ENCODE measurements around the gene ASPSCR1. TPM values are rescaled to one million over a fixed set of nuclear protein-coding genes. Genes with fewer than 3 reads are reported as not detected.

Gene ASPSCR1
- total and polyA plus RNA-seq, 2 of the 13 experiments (the other 11 are each of a cell fraction or from before 2014, with no cell fraction given), result 274 to 314 TPM

GRCh38 chr17:82050761-82051641, 73.6 kb downstream of the ASPSCR1 start (continued):
- peak; percentile 22 for TF ChIP-seq PATZ1 (CRISPR knock-in tag; IDR thresholded peaks at IDR 0.05)
- no peak for TF ChIP-seq ZNF569 (CRISPR knock-in tag; IDR thresholded peaks at IDR 0.05; ENCODE audit: borderline replicate concordance)
- no peak for TF ChIP-seq ZNF414 (CRISPR knock-in tag; IDR thresholded peaks at IDR 0.05)
- TF ChIP-seq ZBTB1 (CRISPR knock-in tag; IDR thresholded peaks at IDR 0.05; ENCODE audit: borderline replicate concordance), result no peak
- peak; percentile 56 for TF ChIP-seq KMT2A (CRISPR knock-in tag; IDR thresholded peaks at IDR 0.05)
- peak; percentile 72 for TF ChIP-seq ZNF350 (CRISPR knock-in tag; IDR thresholded peaks at IDR 0.05; ENCODE audit: borderline replicate concordance, low read depth)
- peak; percentile 22 for TF ChIP-seq SALL1 (CRISPR knock-in tag; IDR thresholded peaks at IDR 0.05)
- TF ChIP-seq GATAD1 (CRISPR knock-in tag; IDR thresholded peaks at IDR 0.05), result no peak
- TF ChIP-seq, protein P1, sequence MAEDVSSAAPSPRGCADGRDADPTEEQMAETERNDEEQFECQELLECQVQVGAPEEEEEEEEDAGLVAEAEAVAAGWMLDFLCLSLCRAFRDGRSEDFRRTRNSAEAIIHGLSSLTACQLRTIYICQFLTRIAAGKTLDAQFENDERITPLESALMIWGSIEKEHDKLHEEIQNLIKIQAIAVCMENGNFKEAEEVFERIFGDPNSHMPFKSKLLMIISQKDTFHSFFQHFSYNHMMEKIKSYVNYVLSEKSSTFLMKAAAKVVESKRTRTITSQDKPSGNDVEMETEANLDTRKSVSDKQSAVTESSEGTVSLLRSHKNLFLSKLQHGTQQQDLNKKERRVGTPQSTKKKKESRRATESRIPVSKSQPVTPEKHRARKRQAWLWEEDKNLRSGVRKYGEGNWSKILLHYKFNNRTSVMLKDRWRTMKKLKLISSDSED (CRISPR knock-in tag; IDR thresholded peaks at IDR 0.05), result 0 out of 2 replicates have a peak, but pooled peaks have one; percentile 53
- peak; percentile 70; the same call in 1 of the 2 replicates for TF ChIP-seq MTA1 (CRISPR knock-in tag; IDR thresholded peaks at IDR 0.05; ENCODE audit: borderline replicate concordance)
- peak; percentile 71; the same call in 1 of the 2 replicates for TF ChIP-seq ZSCAN20 (CRISPR knock-in tag; IDR thresholded peaks at IDR 0.05; ENCODE audit: borderline replicate concordance)
- TF ChIP-seq ZNF547 (CRISPR knock-in tag; IDR thresholded peaks at IDR 0.05), result peak; percentile 51; the same call in 1 of the 2 replicates
- TF ChIP-seq ZNF788 (CRISPR knock-in tag; IDR thresholded peaks at IDR 0.05; ENCODE audit: borderline replicate concordance), result 0 out of 2 replicates have a peak, but pooled peaks have one; percentile 37
- 0 out of 2 replicates have a peak, but pooled peaks have one; percentile 28 for TF ChIP-seq ZNF740 (CRISPR knock-in tag; IDR thresholded peaks at IDR 0.05)
- 0 out of 2 replicates have a peak, but pooled peaks have one; percentile 12 for TF ChIP-seq SIN3A (IDR thresholded peaks at IDR 0.05; ENCODE audit: borderline replicate concordance, low read depth, low read length)
- no peak for TF ChIP-seq ZNF737 (CRISPR knock-in tag; IDR thresholded peaks at IDR 0.05; ENCODE audit: borderline replicate concordance)
- TF ChIP-seq ZNF816 (CRISPR knock-in tag; IDR thresholded peaks at IDR 0.05; ENCODE audit: borderline replicate concordance), result no peak
- 0 out of 2 replicates have a peak, but pooled peaks have one; percentile 62 for TF ChIP-seq REXO4 (CRISPR knock-in tag; IDR thresholded peaks at IDR 0.05; ENCODE audit: borderline replicate concordance)
- no peak for TF ChIP-seq KDM3A (CRISPR knock-in tag; IDR thresholded peaks at IDR 0.05; ENCODE audit: low read depth)
- peak; percentile 75; the same call in 1 of the 2 replicates for TF ChIP-seq BCL3 (CRISPR knock-in tag; IDR thresholded peaks at IDR 0.05)
- TF ChIP-seq ZNF7 (CRISPR knock-in tag; IDR thresholded peaks at IDR 0.05), result no peak
